Pancreas (tissue), 10 donors: ENCODE measurements around the gene LGR6. TPM values are rescaled to one million over a fixed set of nuclear protein-coding genes. Genes with fewer than 3 reads are reported as not detected.
A peak's percentile ranks its signal among the peaks of the same experiment; 100 is the strongest.

ENCODE experiments used
- ATAC-seq, 4 donors: fragments of 200-7000 bp; cut with Tn5 transposase; one replicate each; pipeline versions ENCODE4 v1.8.0 to v1.9.1; 2020; ENCODE audit warnings: mild to moderate bottlenecking in 4 of 4, moderate library complexity in 4 of 4
- DNase-seq, 6 donors: peaks; one replicate each; pipeline ENCODE4 v3.0.0-alpha.2; 2020
- FAIRE-seq: peaks from 2 replicates; lab custom pipeline; 2012; peaks lifted over from hg19 to GRCh38; lab: Jason Lieb, UNC
- H3K27ac ChIP-seq, 4 donors: fragments of 200-600 bp; sonication (generic); 1 replicate in 3 of 4; 2 replicates in 1 of 4; pipeline versions ENCODE4 v1.5.0 to v1.8.0; 2020
- H3K27me3 ChIP-seq, 4 donors: fragments of 200-600 bp; one replicate each; pipeline ENCODE4 v1.8.0; 2021
- H3K36me3 ChIP-seq, 3 donors: fragments of 200-600 bp; sonication (generic) in 1 of 3; one replicate each; pipeline versions ENCODE4 v1.5.0 to v1.8.0; 2020 to 2021
- H3K4me1 ChIP-seq, 3 donors: fragments of 200-600 bp; one replicate each; pipeline ENCODE4 v1.8.0; 2021
- H3K4me3 ChIP-seq, 4 donors: fragments of 200-600 bp; sonication (generic) in 2 of 4; one replicate each; pipeline versions ENCODE4 v1.5.0 to v1.8.0; 2020 to 2021
- H3K9me3 ChIP-seq, 4 donors: fragments of 200-600 bp; one replicate each; pipeline ENCODE4 v1.8.0; 2021
- WGBS, 2 donors: extraction: QIAGEN DNeasy Blood & Tissue Kit; methylation state at CpG; one replicate each; pipeline ENCODE4 v1.1.7; 2013; 5-methylcytosine and 5-hydroxymethylcytosine counted together
- intact Hi-C, 3 donors: fragments of 100-400 bp; cut with DNase I; formaldehyde crosslinking; loops; one replicate each; pipeline versions ENCODE4 v1.11.1 to v1.14.2; 2022
- polyA plus RNA-seq, 2 donors: library from polyadenylated mRNA; stranded (reverse); fragments of 200-250 nt; gene quantifications; one replicate each; pipeline ENCODE4 v1.2.3, GENCODE V29; 2013
- total RNA-seq, 6 donors: library from RNA; stranded (reverse); fragmentation: NEBNext Ultra II Directional in 4 of 6; extraction: Animal tissue kit (Norgen Biotek cat#: 25700) in 4 of 6; gene quantifications; one replicate each; pipeline versions ENCODE4 v1.2.1 to v1.2.4, GENCODE V29; 2021 to 2023
- TF ChIP-seq, protein P1 (sequence below), 4 donors: fragments of 200-600 bp; sonication (generic) in 3 of 4; IDR thresholded peaks; one replicate each; pipeline versions ENCODE4 v1.5.0 to v1.8.0; 2021; ENCODE audit warnings: antibody characterized with exemption in 4 of 4
- donor health status: healthy with polysubstance abuse.
- donor health status: DM: no; HTN: no; CAD: no; lungs with moderate emphysema.
- donor health status: DM: no; HTN: no; CAD: no.
- donor health status: control.
- donor health status: control.
- donor health status: Bipolar disorder and iron deficiency.
- donor health status: DM: yes; HTN: yes; CAD: no.
- donor health status: DM: no; HTN: no; CAD: no.
- donor health status: DM: no; HTN: no; CAD: no.
- donor health status: DM: yes; HTN: yes; CAD: no.

LGR6 gene
- total and polyA plus RNA-seq, 8 donors: 0.06 to 0.47 (median 0.15) TPM; not detected in 3

DNA sequence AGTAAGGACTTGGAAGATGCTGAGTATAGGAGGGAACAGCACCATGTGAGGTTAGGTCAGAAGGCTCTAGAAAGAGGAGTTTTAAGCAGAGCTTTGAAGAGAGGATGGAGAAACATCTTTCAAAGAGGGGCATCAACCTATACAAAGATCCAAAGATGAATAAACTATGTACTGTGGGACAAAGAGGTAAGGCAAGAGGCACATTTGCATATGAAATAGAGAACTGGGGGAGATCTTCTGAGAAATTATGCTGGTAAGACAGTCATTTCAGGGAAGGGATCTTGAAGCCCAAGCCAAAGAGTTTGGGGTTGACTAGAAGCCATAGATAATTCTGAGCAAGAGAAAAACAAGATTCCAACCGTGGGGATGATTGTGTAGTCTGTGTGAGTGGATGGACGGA is 70.0 kb downstream of the LGR6 start:
- Histone ChIP-seq H3K36me3 (no peaks in the 10 kb centered on the region), H3K27me3 (no peaks in the 10 kb centered on the region), H3K27ac (no peak overlapping the region), H3K4me3 (no peak overlapping the region), H3K4me1 (no peaks in the 10 kb centered on the region), H3K9me3 (no peaks in the 10 kb centered on the region)
- FAIRE-seq: no peak
- ATAC-seq: no peak
- no peak for DNase-seq
- TF ChIP-seq, protein P1, sequence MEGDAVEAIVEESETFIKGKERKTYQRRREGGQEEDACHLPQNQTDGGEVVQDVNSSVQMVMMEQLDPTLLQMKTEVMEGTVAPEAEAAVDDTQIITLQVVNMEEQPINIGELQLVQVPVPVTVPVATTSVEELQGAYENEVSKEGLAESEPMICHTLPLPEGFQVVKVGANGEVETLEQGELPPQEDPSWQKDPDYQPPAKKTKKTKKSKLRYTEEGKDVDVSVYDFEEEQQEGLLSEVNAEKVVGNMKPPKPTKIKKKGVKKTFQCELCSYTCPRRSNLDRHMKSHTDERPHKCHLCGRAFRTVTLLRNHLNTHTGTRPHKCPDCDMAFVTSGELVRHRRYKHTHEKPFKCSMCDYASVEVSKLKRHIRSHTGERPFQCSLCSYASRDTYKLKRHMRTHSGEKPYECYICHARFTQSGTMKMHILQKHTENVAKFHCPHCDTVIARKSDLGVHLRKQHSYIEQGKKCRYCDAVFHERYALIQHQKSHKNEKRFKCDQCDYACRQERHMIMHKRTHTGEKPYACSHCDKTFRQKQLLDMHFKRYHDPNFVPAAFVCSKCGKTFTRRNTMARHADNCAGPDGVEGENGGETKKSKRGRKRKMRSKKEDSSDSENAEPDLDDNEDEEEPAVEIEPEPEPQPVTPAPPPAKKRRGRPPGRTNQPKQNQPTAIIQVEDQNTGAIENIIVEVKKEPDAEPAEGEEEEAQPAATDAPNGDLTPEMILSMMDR (IDR thresholded peaks at IDR 0.05): no peak
- WGBS, 2 donors: 39 to 43% methylated on average over 2 of the region's 2 CpGs
- intact Hi-C loops: no loop called here

DNA sequence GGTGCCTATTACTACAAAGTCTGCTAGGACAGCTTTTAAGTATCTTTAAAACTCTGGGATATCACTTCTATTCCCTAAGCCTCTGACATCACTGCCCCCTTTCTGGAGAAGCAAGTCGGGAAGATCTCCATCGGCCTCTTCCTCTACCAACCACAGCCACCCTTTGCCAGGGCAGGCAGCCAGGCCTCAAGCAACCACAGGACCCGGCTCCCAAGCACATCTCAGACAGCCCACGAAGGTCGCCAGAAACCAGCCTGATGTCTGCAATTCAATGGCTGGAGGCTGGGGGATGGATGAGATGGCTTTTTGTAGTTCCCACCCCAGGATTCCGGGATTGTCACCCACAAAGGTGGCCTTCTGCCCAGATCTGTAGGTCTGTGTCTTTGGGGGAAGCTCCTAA is 70.7 kb downstream of the LGR6 start:
- H3K27ac ChIP-seq: no peak overlapping the region
- no peaks in the 10 kb centered on the region for H3K4me1 ChIP-seq
- H3K36me3 ChIP-seq: no peaks in the 10 kb centered on the region
- H3K27me3 ChIP-seq: no peaks in the 10 kb centered on the region
- no peak overlapping the region for H3K4me3 ChIP-seq
- FAIRE-seq: no peak
- TF ChIP-seq, protein P1 (IDR thresholded peaks at IDR 0.05): no peak
- no peak for ATAC-seq
- 56 to 61% methylated on average over 6 of the region's 6 CpGs for whole genome bisulfite sequencing, 2 donors
- peak in 1 of 6 donors; percentile 16 for DNase-seq
- intact Hi-C loops: no loop called here
- no peaks in the 10 kb centered on the region for H3K9me3 ChIP-seq

DNA sequence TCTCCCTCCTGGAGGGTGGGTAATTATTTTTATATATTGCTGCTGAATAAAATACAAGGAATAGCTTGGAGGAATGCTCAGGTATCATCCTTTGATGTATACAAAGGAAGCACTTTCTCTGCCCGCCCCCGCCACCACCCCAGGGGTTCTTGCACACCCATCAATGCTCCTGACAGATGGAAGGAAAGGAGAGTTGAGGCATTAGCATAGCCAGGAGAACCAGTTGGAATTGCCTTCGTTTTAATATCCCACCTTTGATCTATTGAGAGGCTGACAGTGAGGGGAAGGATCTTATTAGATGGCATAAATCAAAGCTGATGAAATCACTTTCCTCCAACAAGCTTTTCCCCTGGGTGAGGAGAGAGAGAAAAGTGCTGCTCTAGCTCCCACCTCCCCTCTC is 71.1 kb downstream of the LGR6 start:
- WGBS, 2 donors: 60 to 65% methylated on average over 3 of the region's 3 CpGs
- TF ChIP-seq, protein P1 (IDR thresholded peaks at IDR 0.05): no peak
- no peaks in the 10 kb centered on the region for H3K36me3 ChIP-seq
- DNase-seq (peak in 1 of 6 donors; percentile 4), ATAC-seq (no peak), FAIRE-seq (no peak)
- no peak overlapping the region for H3K27ac ChIP-seq
- H3K4me1 ChIP-seq: no peaks in the 10 kb centered on the region
- intact Hi-C loops: no loop called here
- no peak overlapping the region for H3K4me3 ChIP-seq
- H3K9me3 ChIP-seq: no peaks in the 10 kb centered on the region
- no peaks in the 10 kb centered on the region for H3K27me3 ChIP-seq

DNA sequence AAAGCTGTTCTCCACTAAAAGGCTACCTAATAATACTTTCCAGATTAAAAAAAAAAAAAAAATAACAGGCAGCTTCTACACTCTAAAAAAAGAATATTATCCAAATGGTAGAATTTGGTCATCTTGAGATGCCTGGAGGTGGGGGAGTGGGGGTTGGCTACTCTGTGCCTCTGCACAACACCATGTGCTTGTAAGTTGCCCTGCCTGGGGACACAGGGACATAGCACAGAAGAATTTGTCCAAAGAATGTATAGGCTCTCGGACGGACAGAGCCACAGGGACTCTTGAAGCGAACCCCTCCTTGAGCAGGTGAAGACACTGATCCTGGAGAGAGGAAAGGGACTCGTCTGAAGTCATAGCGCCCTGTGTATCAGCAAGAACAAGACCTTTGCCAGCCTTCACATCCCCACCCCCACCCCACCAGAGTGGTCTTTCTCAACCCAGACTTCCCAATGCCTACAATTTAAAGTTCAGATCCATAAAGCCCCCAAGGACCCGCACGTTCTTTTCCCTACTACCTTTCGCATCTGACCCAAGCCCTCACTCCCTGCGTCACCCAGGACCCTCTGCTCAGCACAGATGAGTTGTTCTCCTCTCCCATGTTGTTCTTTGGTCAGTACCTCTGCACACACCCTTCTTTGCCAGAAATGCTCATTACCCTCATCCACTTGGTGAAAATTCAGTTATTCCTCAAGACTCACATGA is 72.6 kb downstream of the LGR6 start:
- H3K27ac ChIP-seq: no peak overlapping the region
- ATAC-seq: no peak
- H3K27me3 ChIP-seq: no peaks in the 10 kb centered on the region
- no peak for FAIRE-seq
- intact Hi-C loops: no loop called here
- 70 to 76% methylated on average over 9 of the region's 9 CpGs for WGBS, 2 donors
- H3K4me1 ChIP-seq: no peaks in the 10 kb centered on the region
- no peaks in the 10 kb centered on the region for H3K36me3 ChIP-seq
- no peak overlapping the region for H3K4me3 ChIP-seq
- peak in 1 of 6 donors; percentile 15 for DNase-seq
- H3K9me3 ChIP-seq: no peaks in the 10 kb centered on the region
- TF ChIP-seq, protein P1 (IDR thresholded peaks at IDR 0.05): no peak

DNA sequence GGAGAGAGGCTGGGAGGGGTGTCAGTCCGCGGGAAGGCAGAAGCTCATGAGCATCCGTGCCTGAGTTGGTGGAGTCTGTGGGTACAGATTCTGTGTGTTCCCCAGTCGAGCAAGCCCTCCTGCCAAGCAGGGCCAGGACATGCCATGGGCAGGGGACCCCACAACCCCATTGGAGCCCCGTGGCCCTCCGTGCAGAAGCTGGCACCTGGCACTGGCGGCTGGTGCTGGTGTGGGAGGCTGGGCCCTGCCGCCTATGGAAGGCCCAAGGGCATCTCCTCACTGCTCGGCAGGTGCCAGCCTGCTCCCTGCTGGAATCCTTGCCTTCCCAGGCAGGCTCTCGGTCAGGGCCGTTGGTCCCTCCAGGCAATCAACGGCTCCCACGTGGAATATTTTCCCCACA is 74.4 kb downstream of the LGR6 start:
- intact Hi-C loops: no loop called here
- Histone ChIP-seq H3K36me3 (no peaks in the 10 kb centered on the region), H3K4me3 (no peak overlapping the region), H3K27me3 (no peaks in the 10 kb centered on the region), H3K4me1 (no peaks in the 10 kb centered on the region), H3K9me3 (no peaks in the 10 kb centered on the region), H3K27ac (no peak overlapping the region)
- TF ChIP-seq, protein P1 (IDR thresholded peaks at IDR 0.05): no peak
- WGBS, 2 donors: 76 to 88% methylated on average over 12 to 13 of the region's 13 CpGs
- no peak for ATAC-seq
- DNase-seq: no peak
- no peak for FAIRE-seq
